KMS-11 (cell line): ENCODE results near the gene STX8.

Experiments used
- H2AFZ ChIP-seq: fragments of 200-600 bp; sonication (generic); 2 replicates; pipeline ENCODE4 v1.6.1; 2016; ENCODE audit warnings: antibody characterized with exemption, mixed run types, low read depth
- H3K27ac ChIP-seq: fragments of 200-600 bp; sonication (generic); 2 replicates; pipeline ENCODE4 v1.6.1; 2016; ENCODE audit warnings: mild to moderate bottlenecking, mixed run types
- H3K27me3 ChIP-seq: fragments of 200-600 bp; sonication (generic); 2 replicates; pipeline ENCODE4 v1.6.1; 2017; ENCODE audit warnings: mild to moderate bottlenecking, low read depth, mixed run types, moderate library complexity; ENCODE audit not compliant: insufficient read depth
- H3K36me3 ChIP-seq: fragments of 200-600 bp; sonication (generic); 2 replicates; pipeline ENCODE4 v1.6.1; 2017; ENCODE audit warnings: mild to moderate bottlenecking, mixed run types; ENCODE audit not compliant: insufficient read depth
- H3K4me1 ChIP-seq: fragments of 200-600 bp; sonication (generic); 2 replicates; pipeline ENCODE4 v1.6.1; 2016; ENCODE audit warnings: mild to moderate bottlenecking, low read depth, mixed run types; ENCODE audit not compliant: poor library complexity, severe bottlenecking
- H3K4me2 ChIP-seq: fragments of 200-600 bp; sonication (generic); 2 replicates; pipeline ENCODE4 v1.7.0; 2016; ENCODE audit warnings: mild to moderate bottlenecking, mixed run types
- H3K4me3 ChIP-seq: fragments of 200-600 bp; sonication (generic); IDR thresholded peaks from 2 replicates; pipeline ENCODE4 v1.6.1; 2017; ENCODE audit warnings: low read depth, low read length, mixed read lengths; ENCODE audit not compliant: insufficient read depth
- H3K79me2 ChIP-seq: fragments of 200-600 bp; sonication (generic); 2 replicates; pipeline ENCODE4 v1.6.1; 2016; ENCODE audit warnings: low read depth, mixed run types; ENCODE audit not compliant: insufficient read depth
- H3K9ac ChIP-seq: fragments of 200-600 bp; sonication (generic); 2 replicates; pipeline ENCODE4 v1.6.1; 2016; ENCODE audit warnings: mild to moderate bottlenecking, mixed run types
- H4K20me1 ChIP-seq: fragments of 200-600 bp; sonication (generic); 2 replicates; pipeline ENCODE4 v1.6.1; 2016; ENCODE audit warnings: mild to moderate bottlenecking, mixed run types; ENCODE audit not compliant: insufficient read depth
- CTCF ChIP-seq: fragments of 200-600 bp; sonication (generic); conservative IDR thresholded peaks from 2 replicates; pipeline ENCODE4 v1.6.1; 2017; ENCODE audit warnings: low read depth, mild to moderate bottlenecking, antibody characterized with exemption, low read length, moderate library complexity, mixed read lengths

The STX8 gene

GRCh38 chr17:9244066-9245052 is 331.3 kb downstream of the STX8 start:
- Histone ChIP-seq H3K4me3 (no peak overlapping the region), H3K4me2 (no peak overlapping the region), H3K9ac (no peak overlapping the region), H3K79me2 (no peaks in the 10 kb centered on the region), H3K36me3 (no peaks in the 10 kb centered on the region), H3K27me3 (no peaks in the 10 kb centered on the region), H2AFZ (no peak overlapping the region), H3K4me1 (no peaks in the 10 kb centered on the region), H4K20me1 (no peaks in the 10 kb centered on the region), H3K27ac (no peak overlapping the region)
- TF ChIP-seq CTCF = no peak

DNA sequence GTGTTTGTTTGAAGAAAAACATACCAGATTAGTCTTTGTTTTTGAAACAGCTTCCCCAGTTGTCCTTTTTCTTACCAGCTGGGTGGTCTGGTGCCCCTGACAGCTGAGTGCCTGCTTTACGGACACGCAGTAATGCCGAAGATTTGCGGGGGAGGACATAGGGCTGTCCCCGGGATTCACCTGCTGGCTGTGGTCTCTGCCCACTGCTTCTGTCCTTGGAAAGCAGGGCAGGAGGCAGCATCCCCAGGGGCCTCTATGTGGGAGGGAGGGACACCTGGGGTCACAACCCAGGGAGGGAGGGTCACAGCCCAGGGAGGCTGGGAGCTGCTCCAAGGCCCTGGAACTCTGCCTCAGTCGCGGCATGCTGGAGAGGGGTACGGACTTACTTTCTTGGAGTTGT is 332.6 kb downstream of the STX8 start:
- H3K4me2 ChIP-seq = no peak overlapping the region
- no peaks in the 10 kb centered on the region for H3K27me3 ChIP-seq
- H3K4me3 ChIP-seq = no peak overlapping the region
- H3K79me2 ChIP-seq = no peaks in the 10 kb centered on the region
- no peak overlapping the region for H3K27ac ChIP-seq
- no peak overlapping the region for H2AFZ ChIP-seq
- H3K4me1 ChIP-seq = no peaks in the 10 kb centered on the region
- H4K20me1 ChIP-seq = no peaks in the 10 kb centered on the region
- H3K36me3 ChIP-seq = no peaks in the 10 kb centered on the region
- no peak for TF ChIP-seq CTCF
- no peak overlapping the region for H3K9ac ChIP-seq

GRCh38 chr17:9242497-9242881 is 333.1 kb downstream of the STX8 start:
- Histone ChIP-seq H3K4me3 (no peak overlapping the region), H3K27me3 (no peaks in the 10 kb centered on the region), H4K20me1 (no peaks in the 10 kb centered on the region), H3K36me3 (no peaks in the 10 kb centered on the region), H2AFZ (no peak overlapping the region), H3K9ac (no peak overlapping the region), H3K79me2 (no peaks in the 10 kb centered on the region), H3K4me2 (no peak overlapping the region), H3K4me1 (no peaks in the 10 kb centered on the region), H3K27ac (no peak overlapping the region)
- no peak for TF ChIP-seq CTCF

DNA sequence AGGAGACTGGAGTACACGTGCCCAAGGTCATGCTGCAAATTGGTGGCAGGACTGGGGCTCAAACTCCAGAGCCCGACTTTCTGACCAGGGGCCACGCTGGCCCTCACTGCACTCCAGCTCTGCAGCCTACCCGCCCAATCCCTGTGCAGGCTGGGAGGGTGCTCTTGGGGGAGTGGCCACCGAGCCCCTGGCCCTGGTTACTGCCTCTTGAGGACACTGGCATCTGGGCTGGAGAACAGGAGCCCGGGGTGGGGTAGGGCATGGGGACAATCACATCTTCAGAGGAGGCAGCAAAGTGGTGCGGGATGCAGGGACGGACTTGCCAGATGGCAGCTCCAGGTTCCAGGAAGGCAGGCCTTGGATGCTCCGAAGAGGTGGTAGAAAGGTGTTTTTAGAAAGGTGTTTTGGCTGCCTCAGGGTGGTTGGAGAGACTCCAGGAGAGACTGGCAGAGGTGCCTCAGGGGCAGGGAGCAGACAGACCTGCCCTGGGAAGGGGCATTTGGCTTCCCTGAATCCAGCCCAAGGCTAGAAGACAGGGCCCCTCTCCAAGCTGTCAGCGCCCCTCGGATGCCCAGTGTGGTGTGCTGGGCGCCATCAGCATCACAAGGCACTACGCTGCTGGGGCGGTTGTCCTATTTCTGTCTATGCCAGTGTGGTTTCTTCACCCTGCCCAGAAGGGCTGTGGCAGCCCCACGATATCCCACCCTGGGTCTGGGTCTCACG is 333.7 kb downstream of the STX8 start:
- H2AFZ ChIP-seq = no peak overlapping the region
- H3K27ac ChIP-seq = no peak overlapping the region
- H3K36me3 ChIP-seq = no peaks in the 10 kb centered on the region
- H3K9ac ChIP-seq = no peak overlapping the region
- H3K4me2 ChIP-seq = no peak overlapping the region
- H3K4me3 ChIP-seq = no peak overlapping the region
- no peaks in the 10 kb centered on the region for H3K79me2 ChIP-seq
- H3K27me3 ChIP-seq = no peaks in the 10 kb centered on the region
- TF ChIP-seq CTCF = no peak
- H3K4me1 ChIP-seq = no peaks in the 10 kb centered on the region
- H4K20me1 ChIP-seq = no peaks in the 10 kb centered on the region
